Osteocyte (in vitro differentiated cells): ENCODE data around the gene PLK4. TPM values are rescaled to one million over a fixed set of nuclear protein-coding genes. Genes with fewer than 3 reads are reported as not detected.
"Not testable (repeated sequence)": the region's sequence is repeated elsewhere in the genome, so short reads cannot be mapped to it uniquely, and the experiment has no call there.

Experiments
- DNase-seq: peaks from one replicate; pipeline ENCODE4 v3.0.0; 2021; ENCODE audit warnings: mixed read lengths; ENCODE audit not compliant: unreplicated experiment; ENCODE audit errors: extremely low spot score
- H3K27ac Mint-ChIP-seq: one replicate; pipeline ENCODE4 v1.8.0; 2021; ENCODE audit warnings: mild to moderate bottlenecking, mixed read lengths; ENCODE audit not compliant: unreplicated experiment
- H3K27me3 Mint-ChIP-seq: one replicate; pipeline ENCODE4 v1.8.0; 2021; ENCODE audit warnings: mixed read lengths; ENCODE audit not compliant: unreplicated experiment
- H3K36me3 Mint-ChIP-seq: one replicate; pipeline ENCODE4 v1.8.0; 2021; ENCODE audit warnings: mixed read lengths; ENCODE audit not compliant: unreplicated experiment
- H3K4me1 Mint-ChIP-seq: one replicate; pipeline ENCODE4 v1.8.0; 2021; ENCODE audit warnings: mixed read lengths; ENCODE audit not compliant: unreplicated experiment
- H3K4me3 Mint-ChIP-seq: one replicate; pipeline ENCODE4 v1.8.0; 2021; ENCODE audit warnings: mild to moderate bottlenecking, moderate library complexity, mixed read lengths; ENCODE audit not compliant: unreplicated experiment
- H3K9me3 Mint-ChIP-seq: one replicate; pipeline ENCODE4 v1.8.0; 2021; ENCODE audit warnings: mixed read lengths; ENCODE audit not compliant: unreplicated experiment
- total RNA-seq: library from RNA; stranded (reverse); gene quantifications from 2 replicates; pipeline ENCODE4 v1.2.1, GENCODE V29; 2021
- TF ChIP-seq, protein P1 (sequence below): fragments of 200-600 bp; sonication (generic); IDR thresholded peaks from 2 replicates; pipeline ENCODE4 v1.5.0; 2021; ENCODE audit warnings: antibody characterized with exemption, mild to moderate bottlenecking, moderate library complexity

Gene PLK4
- total RNA-seq, 1 donor from 2014 or later: 3.7 TPM

GRCh38 chr4:127922226-127922625 lies 41.5 kb downstream of the PLK4 start:
- TF ChIP-seq, protein P1, sequence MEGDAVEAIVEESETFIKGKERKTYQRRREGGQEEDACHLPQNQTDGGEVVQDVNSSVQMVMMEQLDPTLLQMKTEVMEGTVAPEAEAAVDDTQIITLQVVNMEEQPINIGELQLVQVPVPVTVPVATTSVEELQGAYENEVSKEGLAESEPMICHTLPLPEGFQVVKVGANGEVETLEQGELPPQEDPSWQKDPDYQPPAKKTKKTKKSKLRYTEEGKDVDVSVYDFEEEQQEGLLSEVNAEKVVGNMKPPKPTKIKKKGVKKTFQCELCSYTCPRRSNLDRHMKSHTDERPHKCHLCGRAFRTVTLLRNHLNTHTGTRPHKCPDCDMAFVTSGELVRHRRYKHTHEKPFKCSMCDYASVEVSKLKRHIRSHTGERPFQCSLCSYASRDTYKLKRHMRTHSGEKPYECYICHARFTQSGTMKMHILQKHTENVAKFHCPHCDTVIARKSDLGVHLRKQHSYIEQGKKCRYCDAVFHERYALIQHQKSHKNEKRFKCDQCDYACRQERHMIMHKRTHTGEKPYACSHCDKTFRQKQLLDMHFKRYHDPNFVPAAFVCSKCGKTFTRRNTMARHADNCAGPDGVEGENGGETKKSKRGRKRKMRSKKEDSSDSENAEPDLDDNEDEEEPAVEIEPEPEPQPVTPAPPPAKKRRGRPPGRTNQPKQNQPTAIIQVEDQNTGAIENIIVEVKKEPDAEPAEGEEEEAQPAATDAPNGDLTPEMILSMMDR: no peak
- no peaks in the 10 kb centered on the region for H3K27me3 Mint-ChIP-seq
- H3K27ac Mint-ChIP-seq: no peak overlapping the region
- DNase-seq: no peak
- peaks cover 36% of the 10 kb centered on the region for H3K36me3 Mint-ChIP-seq
- H3K4me1 Mint-ChIP-seq: no peaks in the 10 kb centered on the region
- H3K4me3 Mint-ChIP-seq: no peak overlapping the region
- H3K9me3 Mint-ChIP-seq: peaks cover 13% of the 10 kb centered on the region

GRCh38 chr4:127925720-127926119 lies 45.0 kb downstream of the PLK4 start:
- peaks cover 34% of the 10 kb centered on the region for H3K36me3 Mint-ChIP-seq
- not testable (repeated sequence) for H3K27ac Mint-ChIP-seq, H3K4me3 Mint-ChIP-seq, H3K27me3 Mint-ChIP-seq, H3K4me1 Mint-ChIP-seq, DNase-seq
- H3K9me3 Mint-ChIP-seq: peaks cover 13% of the 10 kb centered on the region

DNA sequence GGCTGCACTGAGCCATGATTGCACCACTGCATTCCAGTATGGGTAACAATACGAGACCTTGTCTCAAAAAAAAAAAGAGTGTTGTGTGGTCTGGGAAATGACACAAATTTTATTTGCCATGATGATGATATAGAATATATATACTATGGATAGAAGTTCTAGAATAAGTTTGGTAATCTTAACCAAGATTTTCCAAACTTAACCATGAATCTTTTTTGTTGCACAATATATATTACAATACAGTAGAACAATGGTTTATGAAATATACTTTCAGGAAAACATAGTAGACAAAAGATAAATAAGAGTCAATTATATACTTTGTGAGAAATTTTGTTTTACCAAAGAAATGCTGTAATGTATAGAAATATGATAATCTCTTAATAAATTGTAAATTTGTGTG lies 49.5 kb downstream of the PLK4 start:
- Mint-ChIP-seq H3K27me3 (no peaks in the 10 kb centered on the region), H3K4me3 (no peak overlapping the region), H3K36me3 (peaks cover 16% of the 10 kb centered on the region), H3K27ac (no peak overlapping the region), H3K4me1 (no peaks in the 10 kb centered on the region), H3K9me3 (peaks cover 3% of the 10 kb centered on the region)
- DNase-seq: no peak
- TF ChIP-seq, protein P1: no peak

GRCh38 chr4:127931836-127932235 lies 51.1 kb downstream of the PLK4 start:
- H3K4me3 Mint-ChIP-seq, H3K27ac Mint-ChIP-seq, DNase-seq, H3K4me1 Mint-ChIP-seq, H3K27me3 Mint-ChIP-seq, H3K9me3 Mint-ChIP-seq: not testable (repeated sequence)
- H3K36me3 Mint-ChIP-seq: peaks cover 11% of the 10 kb centered on the region

GRCh38 chr4:127936974-127937373 lies 56.3 kb downstream of the PLK4 start:
- Mint-ChIP-seq H3K4me1 (peaks cover 7% of the 10 kb centered on the region), H3K9me3 (no peaks in the 10 kb centered on the region), H3K36me3 (peaks cover 11% of the 10 kb centered on the region), H3K27me3 (no peaks in the 10 kb centered on the region), H3K4me3 (no peak overlapping the region), H3K27ac (peak overlapping the region; percentile 45)
- no peak for DNase-seq
- TF ChIP-seq, protein P1: no peak

Other genes starting within 250 kb of the PLK4 start
- gene INTU, start 247.9 kb upstream of the PLK4 start, total RNA-seq: 5.3 and 6.0 TPM in 2 replicates
- gene SLC25A31, start 150.5 kb upstream of the PLK4 start, total RNA-seq: not detected in 2 replicates
- gene HSPA4L, start 98.6 kb upstream of the PLK4 start, total RNA-seq: 1.7 and 2.5 TPM in 2 replicates
- gene MFSD8, start 84.3 kb downstream of the PLK4 start, total RNA-seq: 16.5 and 22.2 TPM in 2 replicates
- gene ABHD18, start 84.5 kb downstream of the PLK4 start, total RNA-seq: 9.5 and 14.9 TPM in 2 replicates
- 18.6 and 19.8 TPM in 2 replicates for gene LARP1B, start 180.4 kb downstream of the PLK4 start, total RNA-seq